Pancreas (tissue), 10 donors: ENCODE data around the gene CHAF1A. TPM values are rescaled to one million over a fixed set of nuclear protein-coding genes. Genes with fewer than 3 reads are reported as not detected.

Experiments used
- ATAC-seq, 4 donors: fragments of 200-7000 bp; cut with Tn5 transposase; one replicate each; pipeline versions ENCODE4 v1.8.0 to v1.9.1; 2020; ENCODE audit warnings: mild to moderate bottlenecking in 4 of 4, moderate library complexity in 4 of 4
- DNase-seq, 6 donors: peaks; one replicate each; pipeline ENCODE4 v3.0.0-alpha.2; 2020
- FAIRE-seq: peaks from 2 replicates; lab custom pipeline; 2012; peaks lifted over from hg19 to GRCh38; lab: Jason Lieb, UNC
- H3K27ac ChIP-seq, 4 donors: fragments of 200-600 bp; sonication (generic); 1 replicate in 3 of 4; 2 replicates in 1 of 4; pipeline versions ENCODE4 v1.5.0 to v1.8.0; 2020
- H3K27me3 ChIP-seq, 4 donors: fragments of 200-600 bp; one replicate each; pipeline ENCODE4 v1.8.0; 2021
- H3K36me3 ChIP-seq, 3 donors: fragments of 200-600 bp; sonication (generic) in 1 of 3; one replicate each; pipeline versions ENCODE4 v1.5.0 to v1.8.0; 2020 to 2021
- H3K4me1 ChIP-seq, 3 donors: fragments of 200-600 bp; one replicate each; pipeline ENCODE4 v1.8.0; 2021
- H3K4me3 ChIP-seq, 4 donors: fragments of 200-600 bp; sonication (generic) in 2 of 4; one replicate each; pipeline versions ENCODE4 v1.5.0 to v1.8.0; 2020 to 2021
- H3K9me3 ChIP-seq, 4 donors: fragments of 200-600 bp; one replicate each; pipeline ENCODE4 v1.8.0; 2021
- WGBS, 2 donors: extraction: QIAGEN DNeasy Blood & Tissue Kit; methylation state at CpG; one replicate each; pipeline ENCODE4 v1.1.7; 2013; 5-methylcytosine and 5-hydroxymethylcytosine counted together
- intact Hi-C, 3 donors: fragments of 100-400 bp; cut with DNase I; formaldehyde crosslinking; loops; one replicate each; pipeline versions ENCODE4 v1.11.1 to v1.14.2; 2022
- polyA plus RNA-seq, 2 donors: library from polyadenylated mRNA; stranded (reverse); fragments of 200-250 nt; gene quantifications; one replicate each; pipeline ENCODE4 v1.2.3, GENCODE V29; 2013
- total RNA-seq, 6 donors: library from RNA; stranded (reverse); fragmentation: NEBNext Ultra II Directional in 4 of 6; extraction: Animal tissue kit (Norgen Biotek cat#: 25700) in 4 of 6; gene quantifications; one replicate each; pipeline versions ENCODE4 v1.2.1 to v1.2.4, GENCODE V29; 2021 to 2023
- TF ChIP-seq, protein P1 (sequence below), 4 donors: fragments of 200-600 bp; sonication (generic) in 3 of 4; IDR thresholded peaks; one replicate each; pipeline versions ENCODE4 v1.5.0 to v1.8.0; 2021; ENCODE audit warnings: antibody characterized with exemption in 4 of 4
- donor health status: healthy with polysubstance abuse.
- donor health status: DM: no; HTN: no; CAD: no; lungs with moderate emphysema.
- donor health status: DM: no; HTN: no; CAD: no.
- donor health status: control.
- donor health status: control.
- donor health status: Bipolar disorder and iron deficiency.
- donor health status: DM: yes; HTN: yes; CAD: no.
- donor health status: DM: no; HTN: no; CAD: no.
- donor health status: DM: no; HTN: no; CAD: no.
- donor health status: DM: yes; HTN: yes; CAD: no.

CHAF1A gene
- total and polyA plus RNA-seq, 8 donors = 2.8 to 5.0 (median 3.9) TPM

GRCh38 chr19:4409123-4409933 is 6.9 kb downstream of the CHAF1A start:
- Histone ChIP-seq H3K4me1 (no peaks in the 10 kb centered on the region), H3K36me3 (no peaks in the 10 kb centered on the region), H3K27me3 (no peaks in the 10 kb centered on the region), H3K9me3 (no peaks in the 10 kb centered on the region), H3K27ac (no peak overlapping the region), H3K4me3 (no peak overlapping the region)
- no peak for ATAC-seq
- WGBS, 2 donors = 92 to 93% methylated on average over 23 of the region's 23 CpGs
- no peak for DNase-seq
- TF ChIP-seq, protein P1, sequence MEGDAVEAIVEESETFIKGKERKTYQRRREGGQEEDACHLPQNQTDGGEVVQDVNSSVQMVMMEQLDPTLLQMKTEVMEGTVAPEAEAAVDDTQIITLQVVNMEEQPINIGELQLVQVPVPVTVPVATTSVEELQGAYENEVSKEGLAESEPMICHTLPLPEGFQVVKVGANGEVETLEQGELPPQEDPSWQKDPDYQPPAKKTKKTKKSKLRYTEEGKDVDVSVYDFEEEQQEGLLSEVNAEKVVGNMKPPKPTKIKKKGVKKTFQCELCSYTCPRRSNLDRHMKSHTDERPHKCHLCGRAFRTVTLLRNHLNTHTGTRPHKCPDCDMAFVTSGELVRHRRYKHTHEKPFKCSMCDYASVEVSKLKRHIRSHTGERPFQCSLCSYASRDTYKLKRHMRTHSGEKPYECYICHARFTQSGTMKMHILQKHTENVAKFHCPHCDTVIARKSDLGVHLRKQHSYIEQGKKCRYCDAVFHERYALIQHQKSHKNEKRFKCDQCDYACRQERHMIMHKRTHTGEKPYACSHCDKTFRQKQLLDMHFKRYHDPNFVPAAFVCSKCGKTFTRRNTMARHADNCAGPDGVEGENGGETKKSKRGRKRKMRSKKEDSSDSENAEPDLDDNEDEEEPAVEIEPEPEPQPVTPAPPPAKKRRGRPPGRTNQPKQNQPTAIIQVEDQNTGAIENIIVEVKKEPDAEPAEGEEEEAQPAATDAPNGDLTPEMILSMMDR (IDR thresholded peaks at IDR 0.05) = no peak
- intact Hi-C loops = no loop called here
- FAIRE-seq = no peak

DNA sequence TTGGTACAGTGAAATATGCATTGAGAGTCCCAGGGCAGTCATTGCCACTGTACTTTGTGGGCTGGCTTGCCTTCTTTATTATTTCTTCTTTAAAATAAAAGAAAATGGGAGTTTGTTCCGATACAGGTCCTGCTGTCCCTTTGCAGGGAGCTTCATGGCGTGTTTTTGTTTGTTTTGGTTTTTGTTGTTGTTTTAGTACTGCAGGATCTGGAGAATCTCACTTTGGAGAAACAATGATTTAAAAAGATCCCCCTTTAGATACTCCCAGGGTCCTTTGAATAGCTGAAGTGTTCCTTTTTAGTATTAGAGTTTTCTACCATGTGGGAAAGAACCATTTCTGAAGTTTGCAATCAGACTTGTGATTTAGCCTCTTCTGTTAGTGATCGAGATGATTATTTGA is 11.1 kb downstream of the CHAF1A start:
- peaks cover 0 to 4% (median 0%) of the 10 kb centered on the region in 3 donors for H3K4me1 ChIP-seq
- TF ChIP-seq, protein P1 (IDR thresholded peaks at IDR 0.05) = no peak
- no peak for FAIRE-seq
- H3K36me3 ChIP-seq = no peaks in the 10 kb centered on the region
- H3K27me3 ChIP-seq = no peaks in the 10 kb centered on the region
- no peak for ATAC-seq
- 94 to 95% methylated on average over 3 of the region's 3 CpGs for WGBS, 2 donors
- intact Hi-C loops = no loop called here
- no peak overlapping the region for H3K27ac ChIP-seq
- no peak overlapping the region for H3K4me3 ChIP-seq
- no peaks in the 10 kb centered on the region for H3K9me3 ChIP-seq
- DNase-seq = no peak

DNA sequence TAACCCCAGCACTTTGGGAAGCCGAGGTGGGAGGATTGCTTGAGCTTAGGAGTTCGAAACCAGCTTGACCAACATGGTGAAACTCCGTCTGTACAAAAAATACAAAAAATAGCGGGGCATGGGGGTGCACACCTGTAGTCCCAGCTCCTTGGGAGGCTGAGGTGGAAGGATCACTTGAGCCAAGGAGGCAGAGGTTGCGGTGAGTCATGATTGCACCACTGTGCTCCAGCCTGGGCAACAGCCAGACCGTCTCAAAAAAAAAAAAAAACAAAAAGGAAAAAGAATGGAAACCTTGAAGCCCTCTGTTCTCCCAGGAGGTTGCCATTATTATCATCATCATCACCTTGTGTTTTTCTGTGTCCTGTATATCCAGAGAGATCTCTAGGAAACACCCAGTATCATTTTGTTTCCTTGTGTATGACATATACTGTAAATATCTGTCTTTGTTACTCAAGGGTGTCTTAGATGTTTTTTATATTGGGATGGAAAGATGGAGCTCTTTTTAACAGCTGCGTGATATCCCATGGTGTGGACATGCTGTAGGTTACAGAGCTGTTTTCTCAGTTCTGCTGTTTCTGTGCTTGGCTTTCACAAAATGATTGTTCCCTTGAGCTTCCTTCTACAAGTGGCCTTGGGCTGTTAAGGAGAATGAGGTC is 11.8 kb downstream of the CHAF1A start:
- Histone ChIP-seq H3K4me3 (no peak overlapping the region), H3K36me3 (no peaks in the 10 kb centered on the region), H3K27ac (no peak overlapping the region), H3K4me1 (peaks cover 0 to 4% (median 0%) of the 10 kb centered on the region in 3 donors), H3K9me3 (no peaks in the 10 kb centered on the region), H3K27me3 (no peaks in the 10 kb centered on the region)
- intact Hi-C loops = no loop called here
- FAIRE-seq (no peak), ATAC-seq (peak in 3 of 4 donors; percentile 36 to 66 (median 62)), DNase-seq (no peak)
- 83 to 87% methylated on average over 7 of the region's 7 CpGs for WGBS, 2 donors
- TF ChIP-seq, protein P1 (IDR thresholded peaks at IDR 0.05) = no peak

- H3K27ac ChIP-seq = no peak overlapping the region
- FAIRE-seq = no peak
- WGBS, 2 donors = 29 to 33% methylated on average over 9 of the region's 9 CpGs
- H3K36me3 ChIP-seq = no peaks in the 10 kb centered on the region
- TF ChIP-seq, protein P1 (IDR thresholded peaks at IDR 0.05) = no peak
- ATAC-seq = peak in 3 of 4 donors; percentile 35 to 62 (median 57)
- peaks cover 0 to 4% (median 0%) of the 10 kb centered on the region in 3 donors for H3K4me1 ChIP-seq
- no peak for DNase-seq
- intact Hi-C loops = no loop called here
- H3K4me3 ChIP-seq = no peak overlapping the region
- H3K9me3 ChIP-seq = no peaks in the 10 kb centered on the region
- no peaks in the 10 kb centered on the region for H3K27me3 ChIP-seq
These were observed 12.4 kb downstream of the CHAF1A start for GRCh38 chr19:4414800-4415321.
